ENCODE measurements around the gene NUTM2E.
"Not testable (repeated sequence)": the region's sequence is repeated elsewhere in the genome, so short reads cannot be mapped to it uniquely, and the experiment has no call there.

NUTM2E gene, protein sequence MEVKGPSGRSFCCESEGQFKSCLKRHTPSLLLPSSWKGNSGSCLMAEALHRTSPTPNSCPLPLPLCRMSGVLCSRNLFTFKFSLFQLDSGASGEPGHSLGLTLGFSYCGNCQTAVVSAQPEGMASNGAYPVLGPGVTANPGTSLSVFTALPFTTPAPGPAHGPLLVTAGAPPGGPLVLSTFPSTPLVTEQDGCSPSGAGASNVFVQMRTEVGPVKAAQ (N-terminal part only)

GRCh38 chr10:79826496-79827215, at the start of gene NUTM2E:
TSS of gene NUTM2E (plus strand) at chr10:79826739. CDS start at chr10:79841741, 15,002 bp downstream.
- peak in 1 of 2 experiments; percentile 23 for DNase-seq

GRCh38 chr10:79777997-79778396, 48.5 kb upstream of the NUTM2E start:
- not testable (repeated sequence) for DNase-seq

DNA sequence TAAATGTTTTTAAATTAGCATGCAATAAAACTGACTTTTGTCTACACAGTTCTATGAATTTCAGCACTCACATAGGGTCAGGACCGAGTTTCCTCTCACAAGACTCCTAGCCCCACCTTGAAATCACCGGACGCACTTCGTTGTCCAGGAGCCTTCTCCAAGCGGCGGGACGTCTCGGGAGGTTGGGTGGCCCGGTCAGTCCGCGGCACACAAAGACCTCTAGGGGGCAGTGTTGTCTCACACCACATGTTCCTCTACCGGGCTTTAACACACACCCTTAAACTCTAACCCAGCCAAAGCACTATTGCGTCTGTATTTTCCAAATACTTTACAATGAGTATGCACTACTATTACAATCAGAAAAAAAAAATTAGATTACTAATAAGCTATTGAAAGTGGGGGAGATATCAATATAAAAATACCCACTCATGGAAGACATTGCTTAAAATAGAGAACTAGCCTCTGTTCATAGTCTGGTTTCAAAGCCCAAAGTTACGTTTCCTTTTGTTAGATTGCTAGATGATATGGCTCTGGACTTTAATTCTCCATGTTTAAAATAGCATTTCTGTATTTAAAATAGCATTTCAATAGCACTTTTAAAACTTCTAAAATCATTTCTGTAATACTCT, 47.1 kb upstream of the NUTM2E start:
- DNase-seq, result not testable (repeated sequence)

DNA sequence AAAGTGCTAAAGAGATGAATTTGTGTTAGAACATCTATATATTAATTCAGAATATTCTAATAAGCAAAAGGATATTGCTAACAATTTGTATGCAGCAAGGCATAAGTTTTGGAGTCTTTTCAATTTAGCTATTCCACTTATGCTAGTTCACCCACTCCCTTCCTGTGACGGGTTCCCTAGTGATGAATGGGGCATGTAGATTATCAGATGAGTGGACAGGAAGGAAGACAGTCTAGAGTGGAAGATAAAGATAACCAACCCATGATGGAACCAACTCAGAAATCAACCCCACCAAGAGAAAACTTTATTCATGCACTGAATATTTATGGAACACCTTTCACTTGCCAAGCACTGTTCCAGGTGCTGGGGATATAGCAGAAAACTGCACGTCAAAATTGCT, 46.5 kb upstream of the NUTM2E start:
- DNase-seq, result not testable (repeated sequence)

- DNase-seq, result not testable (repeated sequence)
These were observed 45.0 kb upstream of the NUTM2E start for GRCh38 chr10:79781584-79781983.

DNA sequence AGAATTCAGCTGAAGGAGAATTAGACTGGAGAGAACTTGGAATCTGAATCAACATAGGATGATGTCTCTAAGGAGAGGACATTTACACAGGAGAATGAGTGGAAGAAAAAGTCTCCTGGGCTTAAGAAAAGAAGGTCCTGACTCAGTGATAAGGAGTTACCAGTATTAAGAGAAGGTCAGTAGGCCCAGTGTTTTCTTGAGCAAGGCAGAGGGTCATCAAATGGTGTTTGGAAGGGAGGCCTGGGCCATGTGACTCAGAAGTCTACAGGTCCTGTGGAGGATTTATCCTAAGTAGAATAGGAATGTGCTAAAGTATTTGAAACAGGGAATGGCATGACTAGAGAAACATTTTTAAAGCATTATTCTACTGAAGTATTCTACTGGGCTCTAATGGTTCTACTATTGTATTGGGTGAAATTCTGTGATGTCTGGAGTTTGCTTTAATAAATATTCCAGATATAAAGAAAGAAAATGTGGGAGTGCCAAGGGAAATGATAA, 39.0 kb upstream of the NUTM2E start:
- DNase-seq, result not testable (repeated sequence)

- not testable (repeated sequence) for DNase-seq
These were observed 37.2 kb upstream of the NUTM2E start for GRCh38 chr10:79789351-79789750.

DNA sequence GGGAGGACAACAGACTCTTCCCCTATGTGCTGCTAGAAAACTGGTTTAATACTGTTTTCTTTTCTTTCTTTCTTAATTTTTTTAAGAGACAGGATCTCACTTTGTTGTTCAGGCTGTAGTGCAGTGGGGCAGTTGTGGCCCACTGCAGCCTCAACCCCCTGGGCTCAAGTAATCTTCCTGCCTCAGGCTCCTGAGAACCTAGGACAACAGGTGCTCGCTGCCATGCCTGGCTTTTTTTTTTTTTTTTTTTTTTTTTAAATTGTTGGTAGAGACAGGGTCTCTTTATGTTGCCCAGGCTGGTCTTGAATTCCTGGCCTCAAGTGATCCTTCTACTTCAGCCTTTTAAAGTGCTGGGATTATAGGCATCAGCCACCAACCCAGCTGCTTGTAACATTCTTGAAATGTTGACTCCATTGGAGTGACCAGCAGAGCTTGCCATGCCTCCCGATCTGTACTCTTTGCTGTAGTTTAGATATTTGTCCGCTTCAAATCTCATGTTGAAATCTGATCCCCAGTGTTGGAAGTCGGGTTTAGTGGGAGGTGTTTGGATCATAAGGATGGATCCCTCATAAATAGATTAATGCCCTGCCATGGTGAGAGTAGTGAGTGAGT, 34.5 kb upstream of the NUTM2E start:
- DNase-seq, result not testable (repeated sequence)

DNA sequence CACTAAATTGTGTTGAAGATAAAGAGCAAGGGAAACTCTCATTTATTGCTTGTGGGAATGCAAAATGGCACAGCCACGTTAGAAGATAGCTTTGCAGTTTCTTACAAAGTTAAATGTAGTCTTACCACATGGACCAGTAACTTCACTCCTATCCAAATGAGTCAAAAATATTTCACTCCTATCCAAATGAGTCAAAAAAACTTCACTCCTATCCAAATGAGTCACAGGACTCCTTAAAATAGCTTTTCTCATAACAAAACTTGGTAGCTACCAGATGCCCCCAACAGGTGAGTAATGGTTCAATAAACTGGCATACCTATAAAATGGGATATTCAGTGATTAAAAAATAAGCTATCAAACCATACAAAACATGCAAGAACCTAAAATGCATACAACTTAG, 27.2 kb upstream of the NUTM2E start:
- DNase-seq, result not testable (repeated sequence)

DNA sequence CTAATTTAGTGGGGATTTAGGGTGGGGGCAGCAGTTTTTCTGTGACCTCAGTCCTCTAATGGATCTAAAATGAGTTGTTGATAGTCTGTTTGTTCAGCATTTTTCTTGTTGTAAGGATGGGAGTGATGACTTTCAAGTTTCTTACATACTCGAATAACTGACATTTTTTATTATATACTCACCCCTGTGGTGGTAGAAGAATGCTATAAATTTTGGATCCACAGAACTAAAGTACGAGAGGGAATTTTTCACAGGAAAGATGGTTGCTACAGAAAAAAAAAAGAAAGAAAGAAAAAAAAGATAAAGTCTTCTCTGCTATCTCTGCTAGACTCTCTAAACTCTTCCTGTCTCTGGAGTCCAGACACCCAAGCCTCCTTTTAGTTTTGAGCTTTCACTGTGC, 20.7 kb upstream of the NUTM2E start:
- not testable (repeated sequence) for DNase-seq

DNA sequence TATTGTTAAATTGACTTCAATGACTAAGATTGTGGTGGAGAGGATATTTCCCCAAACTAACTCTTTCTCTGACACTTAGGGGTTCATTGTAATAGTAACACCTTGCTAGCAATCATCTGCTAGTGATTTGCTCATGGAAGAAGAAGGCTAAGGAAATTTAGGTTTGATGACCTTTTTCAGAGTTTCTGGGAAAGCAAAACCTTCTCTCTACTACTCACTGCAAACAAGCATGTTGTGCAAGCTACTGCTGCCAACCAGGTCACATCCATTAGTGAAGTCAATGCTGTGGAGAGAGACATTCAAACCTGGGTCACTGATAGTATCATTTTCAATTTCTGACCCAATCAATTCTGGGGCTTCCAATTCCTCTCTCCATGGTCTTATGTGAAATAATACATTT, 14.6 kb upstream of the NUTM2E start:
- DNase-seq, result not testable (repeated sequence)

DNA sequence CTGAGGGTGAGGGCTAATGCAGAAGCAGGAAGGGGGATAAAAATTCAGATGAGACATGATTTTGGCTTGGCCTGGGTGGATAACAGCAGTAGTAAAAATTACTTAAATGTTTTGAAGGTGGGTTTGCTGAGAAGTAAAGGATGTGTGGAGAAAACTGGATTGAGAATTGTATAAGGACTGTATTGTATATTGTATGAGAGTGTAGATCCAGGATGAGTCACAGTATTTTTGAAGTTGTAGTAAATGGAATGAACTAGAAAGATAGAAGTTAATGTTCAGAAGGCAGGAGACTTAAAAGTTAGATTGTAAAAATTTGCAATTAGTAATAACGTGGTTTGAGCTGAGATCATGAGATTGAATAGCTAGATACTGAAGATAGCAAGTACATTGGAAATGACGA, 10.2 kb upstream of the NUTM2E start:
- DNase-seq, result not testable (repeated sequence)

DNA sequence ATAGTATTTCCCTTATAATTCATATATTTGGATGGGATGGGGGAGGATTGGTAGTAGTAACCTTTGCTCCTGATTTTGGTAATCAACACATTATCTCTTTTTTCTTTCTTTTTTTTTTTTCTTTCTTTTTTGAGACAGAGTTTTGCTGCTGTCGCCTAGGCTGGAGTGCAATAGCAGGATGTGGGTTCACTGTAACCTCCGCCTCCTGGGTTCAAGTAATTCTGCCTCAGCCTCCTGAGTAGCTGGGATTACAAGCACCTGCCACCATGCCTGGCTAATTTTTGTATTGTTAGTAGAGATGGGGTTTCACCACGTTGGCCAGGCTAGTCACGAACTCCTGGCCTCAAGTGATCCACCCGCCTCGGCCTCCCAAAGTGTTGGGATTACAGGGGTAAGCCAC, 3.2 kb upstream of the NUTM2E start:
- DNase-seq, result not testable (repeated sequence)

DNA sequence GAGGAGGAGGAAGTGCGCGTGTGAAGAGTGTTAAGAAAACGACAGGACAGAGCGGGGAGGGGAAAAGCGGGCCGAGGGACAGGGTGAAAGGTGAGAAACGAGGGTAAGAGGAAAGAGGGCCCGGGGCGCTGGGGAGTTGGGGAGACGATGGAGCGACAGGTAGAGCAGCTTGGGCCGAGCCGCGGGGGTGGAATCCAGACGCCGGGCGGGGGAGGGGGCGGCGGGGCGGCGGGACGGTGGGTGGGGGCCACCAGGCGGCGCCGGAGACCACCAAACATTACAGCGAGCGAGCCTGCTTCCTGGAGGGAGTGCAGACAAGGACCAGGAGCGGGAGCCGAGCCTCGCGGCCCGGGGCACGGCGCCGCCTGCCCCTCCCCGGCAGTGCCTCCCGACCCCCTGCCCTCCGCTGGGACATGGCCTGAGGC, 940 bp upstream of the NUTM2E start:
- not testable (repeated sequence) for DNase-seq

DNA sequence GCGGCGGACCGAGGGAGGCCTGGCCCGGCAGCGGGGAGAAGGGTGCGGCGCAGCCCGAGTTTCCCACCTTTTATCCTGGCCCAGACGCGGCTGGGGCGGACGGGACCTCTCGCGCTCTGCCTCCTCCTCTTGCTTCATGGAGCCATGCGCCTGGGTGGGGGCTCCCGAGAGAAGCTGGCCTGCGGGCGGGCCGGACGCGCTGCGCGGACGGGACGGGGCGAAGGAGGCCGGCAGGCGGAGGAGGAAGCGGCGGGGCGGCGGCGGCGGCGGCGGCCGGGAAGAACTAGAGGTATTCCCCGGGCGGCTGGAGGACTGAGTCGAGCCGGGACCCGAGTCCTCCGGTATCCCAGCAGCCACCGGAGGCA, 426 bp upstream of the NUTM2E start:
- DNase-seq, result not testable (repeated sequence)

GRCh38 chr10:79833833-79834232, 7.3 kb downstream of the NUTM2E start:
- not testable (repeated sequence) for DNase-seq

DNA sequence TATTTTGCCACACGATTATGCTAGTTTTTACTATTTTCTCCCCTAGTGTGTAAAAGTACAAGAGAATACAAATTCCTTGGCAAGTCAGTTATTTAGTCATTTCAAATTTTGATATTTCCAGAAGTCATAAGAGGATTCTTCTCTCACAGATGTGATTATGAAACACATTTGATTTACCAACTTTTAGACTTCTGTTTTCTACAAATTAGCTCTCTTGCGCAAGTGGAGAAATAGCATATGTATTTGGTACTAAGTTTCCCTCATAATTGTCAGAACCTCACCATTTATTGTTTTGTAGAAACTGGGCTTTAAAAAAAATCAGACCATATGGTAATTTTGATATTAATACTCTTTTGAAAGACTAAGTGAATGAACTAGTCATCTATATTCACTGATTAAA, 9.4 kb downstream of the NUTM2E start:
- DNase-seq, result not testable (repeated sequence)

- DNase-seq, result not testable (repeated sequence)
These were observed 10.4 kb downstream of the NUTM2E start for GRCh38 chr10:79836891-79837290.

- DNase-seq, result not testable (repeated sequence)
These were observed 11.9 kb downstream of the NUTM2E start for GRCh38 chr10:79838441-79838840.

DNA sequence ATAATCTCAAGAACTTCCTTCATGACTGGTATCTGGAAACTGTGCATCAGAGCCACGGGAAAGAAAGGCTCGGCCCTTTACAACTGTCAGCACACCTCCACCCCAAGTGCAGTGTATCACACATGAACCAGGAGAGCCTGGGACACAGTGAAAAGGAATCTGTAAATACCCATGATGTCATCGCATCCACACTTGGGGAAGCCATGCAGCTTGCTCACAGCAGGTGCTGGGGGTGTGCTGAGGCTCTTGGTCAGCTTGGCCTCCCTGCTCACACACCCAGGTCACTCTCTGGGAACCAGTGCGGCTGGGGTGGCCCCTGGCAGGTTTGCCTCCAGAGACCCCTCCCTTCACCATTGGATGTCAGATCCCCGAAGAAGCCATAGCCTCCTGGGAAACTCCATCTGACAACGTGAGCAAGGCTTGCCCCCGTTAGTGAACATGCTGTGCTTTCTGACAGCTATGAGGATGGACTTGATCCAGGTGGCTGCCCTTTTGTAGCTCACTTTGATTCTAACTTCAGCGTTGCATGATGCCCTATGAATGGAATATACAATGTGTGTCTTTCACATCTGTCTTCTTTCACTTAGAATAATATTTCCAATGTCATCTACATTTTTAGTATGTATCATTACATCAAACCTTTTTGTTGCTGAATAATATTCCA, 26.8 kb downstream of the NUTM2E start:
- DNase-seq, result not testable (repeated sequence)

- not testable (repeated sequence) for DNase-seq
These were observed 35.7 kb downstream of the NUTM2E start for GRCh38 chr10:79862269-79862668.

- not testable (repeated sequence) for DNase-seq
These were observed 36.3 kb downstream of the NUTM2E start for GRCh38 chr10:79862803-79863202.
